Upper lobe of right lung (tissue), 1 donor: Measurements from ENCODE around the gene TMEM178B. TPM values are rescaled to one million over a fixed set of nuclear protein-coding genes. Genes with fewer than 3 reads are reported as not detected.

Experiments
- ATAC-seq: fragments of 200-7000 bp; cut with Tn5 transposase; one replicate; pipeline ENCODE4 v1.9.1; 2020; ENCODE audit warnings: mild to moderate bottlenecking, moderate library complexity
- DNase-seq: peaks from one replicate; pipeline ENCODE4 v3.0.0-alpha.2; 2020
- H3K27ac ChIP-seq: fragments of 200-600 bp; one replicate; pipeline ENCODE4 v1.8.0; 2022
- H3K27me3 ChIP-seq: fragments of 200-600 bp; one replicate; pipeline ENCODE4 v1.8.0; 2022; ENCODE audit warnings: mild to moderate bottlenecking
- H3K36me3 ChIP-seq: fragments of 200-600 bp; one replicate; pipeline ENCODE4 v1.8.0; 2022
- H3K4me1 ChIP-seq: fragments of 200-600 bp; one replicate; pipeline ENCODE4 v1.8.0; 2022
- H3K4me3 ChIP-seq: fragments of 200-600 bp; one replicate; pipeline ENCODE4 v1.8.0; 2022; ENCODE audit warnings: mild to moderate bottlenecking
- H3K9me3 ChIP-seq: fragments of 200-600 bp; one replicate; pipeline ENCODE4 v1.8.0; 2022
- CTCF ChIP-seq: fragments of 200-600 bp; IDR thresholded peaks from one replicate; pipeline ENCODE4 v1.8.0; 2022; ENCODE audit warnings: antibody characterized with exemption
- intact Hi-C: fragments of 100-400 bp; cut with DNase I; formaldehyde crosslinking; loops from one replicate; pipeline ENCODE4 v1.11.0; 2022
- total RNA-seq: library from RNA; stranded (reverse); fragmentation: NEBNext Ultra II Directional; extraction: Animal tissue kit (Norgen Biotek cat#: 25700); gene quantifications from one replicate; pipeline ENCODE4 v1.2.1, GENCODE V29; 2021
- donor health status: DM: no; HTN: yes; CAD: no; lungs with severe emphysema.

TMEM178B gene
- total RNA-seq, 1 donor from 2014 or later: 1.4 TPM

- Histone ChIP-seq H3K4me1 (no peaks in the 10 kb centered on the region), H3K9me3 (no peaks in the 10 kb centered on the region), H3K36me3 (no peaks in the 10 kb centered on the region), H3K27ac (no peak overlapping the region), H3K4me3 (no peak overlapping the region), H3K27me3 (no peaks in the 10 kb centered on the region)
- intact Hi-C loops: no loop called here
- ATAC-seq (no peak), DNase-seq (no peak)
- TF ChIP-seq CTCF: no peak
Observed at GRCh38 chr7:141122736-141123135, 48.9 kb downstream of the TMEM178B start.

- TF ChIP-seq CTCF: no peak
- H3K4me3 ChIP-seq: no peak overlapping the region
- no peaks in the 10 kb centered on the region for H3K4me1 ChIP-seq
- no peak overlapping the region for H3K27ac ChIP-seq
- no peaks in the 10 kb centered on the region for H3K27me3 ChIP-seq
- H3K9me3 ChIP-seq: no peaks in the 10 kb centered on the region
- H3K36me3 ChIP-seq: no peaks in the 10 kb centered on the region
- no peak for ATAC-seq
- DNase-seq: no peak
- intact Hi-C loops: no loop called here
Observed at GRCh38 chr7:141123522-141123921, 49.7 kb downstream of the TMEM178B start.

GRCh38 chr7:141126107-141126506, 52.2 kb downstream of the TMEM178B start:
- DNase-seq (no peak), ATAC-seq (no peak)
- intact Hi-C loops: no loop called here
- H3K27ac ChIP-seq: no peak overlapping the region
- H3K36me3 ChIP-seq: no peaks in the 10 kb centered on the region
- no peaks in the 10 kb centered on the region for H3K4me1 ChIP-seq
- no peaks in the 10 kb centered on the region for H3K27me3 ChIP-seq
- no peak overlapping the region for H3K4me3 ChIP-seq
- no peak for TF ChIP-seq CTCF
- no peaks in the 10 kb centered on the region for H3K9me3 ChIP-seq

- DNase-seq: no peak
- no peaks in the 10 kb centered on the region for H3K9me3 ChIP-seq
- H3K4me3 ChIP-seq: no peak overlapping the region
- intact Hi-C loops: no loop called here
- H3K4me1 ChIP-seq: no peaks in the 10 kb centered on the region
- no peaks in the 10 kb centered on the region for H3K27me3 ChIP-seq
- ATAC-seq: no peak
- no peak overlapping the region for H3K27ac ChIP-seq
- TF ChIP-seq CTCF: no peak
- no peaks in the 10 kb centered on the region for H3K36me3 ChIP-seq
Observed at GRCh38 chr7:141128506-141128905, 54.6 kb downstream of the TMEM178B start.

- ATAC-seq (no peak), DNase-seq (no peak)
- Histone ChIP-seq H3K4me1 (no peaks in the 10 kb centered on the region), H3K4me3 (no peak overlapping the region), H3K9me3 (no peaks in the 10 kb centered on the region), H3K27ac (no peak overlapping the region), H3K36me3 (no peaks in the 10 kb centered on the region), H3K27me3 (no peaks in the 10 kb centered on the region)
- TF ChIP-seq CTCF: no peak
- intact Hi-C loops: no loop called here
Observed at GRCh38 chr7:141128931-141129330, 55.1 kb downstream of the TMEM178B start.

GRCh38 chr7:141132671-141133070, 58.8 kb downstream of the TMEM178B start:
- H3K27me3 ChIP-seq: no peaks in the 10 kb centered on the region
- H3K4me1 ChIP-seq: no peaks in the 10 kb centered on the region
- no peak overlapping the region for H3K4me3 ChIP-seq
- no peak for DNase-seq
- no peaks in the 10 kb centered on the region for H3K36me3 ChIP-seq
- H3K27ac ChIP-seq: no peak overlapping the region
- no peaks in the 10 kb centered on the region for H3K9me3 ChIP-seq
- no peak for ATAC-seq
- intact Hi-C loops: no loop called here
- TF ChIP-seq CTCF: no peak
